Measurements from ENCODE around the gene SLC6A3.

DNA sequence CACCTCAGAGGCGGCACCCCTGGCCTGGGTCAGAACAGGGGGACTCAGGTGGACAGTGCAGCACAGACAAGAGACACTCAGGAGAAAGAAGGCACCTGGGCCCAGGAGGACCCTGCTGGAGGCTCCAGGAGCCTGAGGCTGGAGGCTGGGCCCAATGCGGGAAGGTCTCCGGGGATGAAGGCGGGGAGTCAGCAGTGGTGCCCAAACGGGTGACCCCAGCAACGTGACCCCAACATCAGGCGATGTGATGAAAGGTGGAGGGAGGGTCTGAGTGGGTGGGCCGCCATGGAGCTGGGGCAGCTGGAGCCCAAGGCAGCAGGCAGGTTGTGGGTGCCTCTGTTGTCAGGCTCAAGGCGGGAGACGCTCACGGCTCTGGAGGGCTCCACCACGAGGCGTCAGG lies 41.0 kb upstream of the SLC6A3 start:
- TF ChIP-seq, protein P1, sequence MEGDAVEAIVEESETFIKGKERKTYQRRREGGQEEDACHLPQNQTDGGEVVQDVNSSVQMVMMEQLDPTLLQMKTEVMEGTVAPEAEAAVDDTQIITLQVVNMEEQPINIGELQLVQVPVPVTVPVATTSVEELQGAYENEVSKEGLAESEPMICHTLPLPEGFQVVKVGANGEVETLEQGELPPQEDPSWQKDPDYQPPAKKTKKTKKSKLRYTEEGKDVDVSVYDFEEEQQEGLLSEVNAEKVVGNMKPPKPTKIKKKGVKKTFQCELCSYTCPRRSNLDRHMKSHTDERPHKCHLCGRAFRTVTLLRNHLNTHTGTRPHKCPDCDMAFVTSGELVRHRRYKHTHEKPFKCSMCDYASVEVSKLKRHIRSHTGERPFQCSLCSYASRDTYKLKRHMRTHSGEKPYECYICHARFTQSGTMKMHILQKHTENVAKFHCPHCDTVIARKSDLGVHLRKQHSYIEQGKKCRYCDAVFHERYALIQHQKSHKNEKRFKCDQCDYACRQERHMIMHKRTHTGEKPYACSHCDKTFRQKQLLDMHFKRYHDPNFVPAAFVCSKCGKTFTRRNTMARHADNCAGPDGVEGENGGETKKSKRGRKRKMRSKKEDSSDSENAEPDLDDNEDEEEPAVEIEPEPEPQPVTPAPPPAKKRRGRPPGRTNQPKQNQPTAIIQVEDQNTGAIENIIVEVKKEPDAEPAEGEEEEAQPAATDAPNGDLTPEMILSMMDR (IDR thresholded peaks at IDR 0.05; ENCODE audit: low read depth, low read length) = no peak
- TF ChIP-seq EZH2phosphoT487 (IDR thresholded peaks at IDR 0.05; ENCODE audit: low read depth) = no peak

Data from OCI-LY3 (cell line).